Right cardiac atrium (tissue), 5 donors: ENCODE data around the gene CMTM1. TPM values are rescaled to one million over a fixed set of nuclear protein-coding genes. Genes with fewer than 3 reads are reported as not detected.
"Not testable (repeated sequence)": the region's sequence is repeated elsewhere in the genome, so short reads cannot be mapped to it uniquely, and the experiment has no call there.

Experiments used
- ATAC-seq, 2 donors: fragments of 200-7000 bp; cut with Tn5 transposase; one replicate each; pipeline versions ENCODE4 v1.8.0 to v1.9.1; 2020; ENCODE audit warnings: moderate library complexity in 2 of 2, mild to moderate bottlenecking in 1 of 2
- DNase-seq, 3 donors: peaks; one replicate each; pipeline ENCODE4 v3.0.0-alpha.2; 2020
- H3K27ac ChIP-seq: one replicate; pipeline ENCODE4 v1.5.1; 2013; ENCODE audit warnings: mild to moderate bottlenecking, low read length, control low read depth, moderate library complexity
- H3K27me3 ChIP-seq: one replicate; pipeline ENCODE4 v1.6.1; 2013; ENCODE audit not compliant: control insufficient read depth, insufficient read depth
- H3K4me1 ChIP-seq: one replicate; pipeline ENCODE4 v1.6.1; 2013; ENCODE audit warnings: low read length; ENCODE audit not compliant: control insufficient read depth, insufficient read depth
- H3K4me3 ChIP-seq: one replicate; pipeline ENCODE4 v1.5.1; 2013; ENCODE audit warnings: low read length, control low read depth
- H3K9me3 ChIP-seq: one replicate; pipeline ENCODE4 v1.6.1; 2013; ENCODE audit warnings: low read length; ENCODE audit not compliant: control insufficient read depth
- WGBS: extraction: QIAGEN DNeasy Blood & Tissue Kit; methylation state at CpG from one replicate; pipeline ENCODE4 v1.1.7; 2013; 5-methylcytosine and 5-hydroxymethylcytosine counted together
- intact Hi-C, 4 donors: fragments of 100-400 bp; cut with DNase I; formaldehyde crosslinking; loops; one replicate each; pipeline versions ENCODE4 v1.11.0 to v1.14.0; 2022 to 2023
- polyA plus RNA-seq: library from polyadenylated mRNA; stranded (reverse); fragments of 200-250 nt; gene quantifications from one replicate; pipeline ENCODE4 v1.2.3, GENCODE V29; 2013
- total RNA-seq, 4 donors: library from RNA; stranded (reverse); fragmentation: NEBNext Ultra II Directional; extraction: Animal tissue kit (Norgen Biotek cat#: 25700); gene quantifications; one replicate each; pipeline ENCODE4 v1.2.1, GENCODE V29; 2021
- donor health status: healthy with polysubstance abuse.
- donor health status: DM: no; HTN: yes; CAD: no.
- donor health status: DM: no; HTN: no; CAD: no.
- donor health status: DM: no; HTN: yes; CAD: no; lungs with severe emphysema.
- donor health status: DM: yes; HTN: yes; CAD: no.

The CMTM1 gene
- total and polyA plus RNA-seq, 5 donors = 0.14 to 2.6 (median 1.8) TPM

GRCh38 chr16:66563574-66564334, 2.5 kb upstream of the CMTM1 start:
- no peaks in the 10 kb centered on the region for H3K9me3 ChIP-seq
- H3K4me1 ChIP-seq = no peaks in the 10 kb centered on the region
- no peaks in the 10 kb centered on the region for H3K27me3 ChIP-seq
- H3K4me3 ChIP-seq = no peak overlapping the region
- 94% methylated on average over 2 of the region's 2 CpGs for WGBS
- intact Hi-C loops = no loop called here
- DNase-seq = no peak
- no peak for ATAC-seq
- H3K27ac ChIP-seq = no peak overlapping the region

DNA sequence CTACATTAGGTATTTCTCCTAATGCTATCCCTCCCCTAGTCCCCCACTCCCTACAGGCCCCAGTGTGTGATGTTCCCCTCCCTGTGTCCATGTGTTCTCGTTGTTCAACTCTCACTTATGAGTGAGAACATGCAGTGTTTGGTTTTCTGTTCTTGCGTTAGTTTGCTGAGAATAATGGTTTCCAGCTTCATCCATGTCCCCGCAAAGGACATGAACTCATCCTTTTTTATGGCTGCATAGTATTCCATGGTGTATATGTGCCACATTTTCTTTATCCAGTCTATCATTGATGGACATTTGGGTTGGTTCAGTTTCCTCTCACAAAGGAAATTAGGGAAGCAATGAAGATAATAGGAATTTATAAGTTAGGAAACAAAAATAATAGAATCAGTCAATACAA, 1.0 kb downstream of the CMTM1 start:
- not testable (repeated sequence) for H3K27me3 ChIP-seq
- 89% methylated on average over 3 of the region's 3 CpGs for WGBS

DNA sequence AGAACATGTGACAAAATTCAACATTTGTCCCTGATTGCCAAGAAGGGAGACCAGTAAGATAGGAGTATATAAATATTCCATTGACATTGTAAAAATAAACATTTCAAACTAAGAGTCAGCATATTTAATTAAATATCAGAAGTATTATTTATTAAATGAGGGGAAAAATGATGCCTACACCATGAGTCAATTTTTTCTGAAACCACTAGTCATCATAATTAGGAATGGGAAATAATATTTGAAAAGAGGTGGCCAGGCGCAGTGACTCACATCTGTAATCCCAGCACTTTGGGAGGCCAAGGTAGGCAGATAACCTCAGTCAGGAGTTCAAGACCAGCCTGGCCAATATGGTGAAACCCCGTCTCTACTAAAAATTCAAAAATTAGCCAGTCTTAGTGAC, 2.1 kb downstream of the CMTM1 start:
- 96% methylated on average over 2 of the region's 2 CpGs for WGBS
- H3K4me1 ChIP-seq = no peaks in the 10 kb centered on the region
- no peak for DNase-seq
- intact Hi-C loops = no loop called here
- no peak overlapping the region for H3K4me3 ChIP-seq
- no peak overlapping the region for H3K27ac ChIP-seq
- no peaks in the 10 kb centered on the region for H3K27me3 ChIP-seq
- H3K9me3 ChIP-seq = no peaks in the 10 kb centered on the region
- ATAC-seq = no peak

More for the DNA sequence above, 1.0 kb downstream of the CMTM1 start:
- DNase-seq, ATAC-seq, H3K27ac ChIP-seq, H3K9me3 ChIP-seq, H3K4me3 ChIP-seq, H3K4me1 ChIP-seq, intact Hi-C loops: not testable (repeated sequence)

- Histone ChIP-seq H3K9me3 (no peaks in the 10 kb centered on the region), H3K4me1 (no peaks in the 10 kb centered on the region), H3K27me3 (no peaks in the 10 kb centered on the region), H3K4me3 (no peak overlapping the region), H3K27ac (no peak overlapping the region)
- 100% methylated on average over 1 of the region's 1 CpG for WGBS
- DNase-seq (no peak), ATAC-seq (no peak)
- intact Hi-C loops = no loop called here
Measured at GRCh38 chr16:66569131-66569530, 2.9 kb downstream of the CMTM1 start.

DNA sequence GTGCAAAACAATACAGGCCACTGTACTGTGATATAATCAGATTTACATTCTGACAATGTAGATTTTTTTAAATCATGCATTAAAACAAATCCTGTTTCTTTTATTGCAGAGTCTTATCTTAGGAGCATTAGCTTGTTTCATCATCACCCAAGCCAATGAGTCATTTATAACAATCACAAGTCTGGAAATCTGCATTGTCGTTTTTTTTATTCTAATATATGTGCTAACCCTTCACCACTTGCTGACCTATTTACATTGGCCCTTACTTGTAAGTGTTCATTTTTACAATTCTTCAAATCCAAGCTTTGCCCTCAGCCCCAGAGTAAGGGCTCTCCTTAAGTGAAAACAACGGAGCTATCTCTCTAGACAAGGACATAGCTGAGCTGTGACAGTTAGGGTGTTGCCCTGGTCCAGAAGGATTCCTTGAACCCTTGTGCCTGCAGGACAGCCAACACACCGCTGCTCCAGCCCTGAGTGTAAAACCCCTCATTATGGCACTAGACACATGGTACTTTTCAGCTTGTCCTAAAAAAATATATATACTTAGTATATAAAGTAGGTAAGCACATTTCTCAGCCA, 3.7 kb downstream of the CMTM1 start:
- ATAC-seq (peak; percentile 57 to 69), DNase-seq (no peak)
- 56% methylated on average over 3 of the region's 3 CpGs for WGBS
- intact Hi-C loops = no loop called here
- Histone ChIP-seq H3K9me3 (no peaks in the 10 kb centered on the region), H3K4me3 (no peak overlapping the region), H3K27me3 (no peaks in the 10 kb centered on the region), H3K27ac (no peak overlapping the region), H3K4me1 (no peaks in the 10 kb centered on the region)

DNA sequence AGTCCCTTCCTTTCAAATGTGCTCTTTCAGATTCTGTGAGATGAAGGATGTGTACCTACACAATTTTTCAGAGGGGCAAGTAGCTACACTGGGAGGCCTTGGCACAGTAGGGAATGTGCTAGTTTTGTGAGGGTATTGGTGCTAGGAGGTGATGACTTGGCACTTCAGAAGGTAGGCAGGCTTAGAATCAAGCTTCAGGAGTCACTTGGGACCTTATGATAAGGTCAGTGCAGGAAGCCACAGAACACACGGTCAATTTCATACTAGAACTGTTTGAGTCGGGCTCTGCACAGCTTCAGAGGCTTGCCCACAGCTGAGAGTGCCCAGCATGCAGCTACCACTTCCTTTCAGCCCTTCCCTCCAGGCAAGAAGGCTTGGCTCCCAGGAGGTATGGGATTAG, 6.1 kb downstream of the CMTM1 start:
- 53% methylated on average over 2 of the region's 2 CpGs for WGBS
- ATAC-seq = no peak
- H3K4me3 ChIP-seq = no peak overlapping the region

DNA sequence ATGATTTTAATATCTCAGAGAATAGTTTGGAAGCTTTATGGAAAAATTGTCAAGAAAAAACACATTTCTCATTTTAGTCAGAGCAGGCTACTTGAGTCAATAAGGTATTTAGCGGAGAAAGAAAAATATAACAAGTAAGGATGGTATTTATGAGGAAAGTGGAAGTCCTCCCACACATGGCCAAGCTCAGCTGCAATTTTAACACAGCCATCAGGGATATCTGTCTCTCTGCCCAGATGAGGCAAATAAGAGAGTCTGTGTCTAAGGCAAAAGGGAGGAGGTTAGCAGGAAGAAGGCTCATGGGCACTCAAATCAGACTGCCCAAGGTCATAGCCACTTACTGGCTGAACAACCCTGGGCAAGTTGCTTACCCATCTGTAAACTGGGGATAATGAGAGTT, 7.8 kb downstream of the CMTM1 start:
- no peak for DNase-seq
- no peaks in the 10 kb centered on the region for H3K9me3 ChIP-seq
- intact Hi-C loops = no loop called here
- no peaks in the 10 kb centered on the region for H3K27me3 ChIP-seq
- no peak overlapping the region for H3K4me3 ChIP-seq
- ATAC-seq = no peak
- no peaks in the 10 kb centered on the region for H3K4me1 ChIP-seq
- WGBS = 73% methylated on average over 1 of the region's 1 CpG
- no peak overlapping the region for H3K27ac ChIP-seq

More for the DNA sequence above, 6.1 kb downstream of the CMTM1 start:
- Histone ChIP-seq H3K27me3 (no peaks in the 10 kb centered on the region), H3K9me3 (no peaks in the 10 kb centered on the region), H3K27ac (no peak overlapping the region), H3K4me1 (no peaks in the 10 kb centered on the region)
- intact Hi-C loops = no loop called here
- no peak for DNase-seq

- H3K27me3 ChIP-seq = no peaks in the 10 kb centered on the region
- no peaks in the 10 kb centered on the region for H3K9me3 ChIP-seq
- no peaks in the 10 kb centered on the region for H3K4me1 ChIP-seq
- H3K27ac ChIP-seq = no peak overlapping the region
- WGBS = 88% methylated on average over 3 of the region's 3 CpGs
- intact Hi-C loops = no loop called here
- H3K4me3 ChIP-seq = no peak overlapping the region
- ATAC-seq (no peak), DNase-seq (no peak)
Measured at GRCh38 chr16:66574531-66574930, 8.3 kb downstream of the CMTM1 start.

DNA sequence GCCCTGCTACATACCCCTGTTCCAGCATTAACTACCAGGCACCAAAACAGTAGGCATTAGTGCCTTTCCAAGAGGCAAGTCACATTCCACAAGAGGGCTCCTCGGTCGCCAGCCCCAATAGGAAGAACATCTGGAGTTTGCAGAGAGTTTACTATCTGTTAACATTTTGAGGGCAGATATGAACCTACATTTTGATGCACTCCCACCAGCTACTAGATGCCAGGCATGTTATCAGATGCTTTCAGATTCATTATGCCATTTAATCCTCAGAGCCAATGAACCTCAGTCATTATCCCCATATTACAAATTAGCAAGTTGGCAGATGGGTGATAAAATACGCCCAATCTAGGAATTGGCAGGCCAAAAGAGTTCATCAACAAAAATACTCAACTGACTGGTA, 8.8 kb downstream of the CMTM1 start:
- Histone ChIP-seq H3K4me3 (no peak overlapping the region), H3K9me3 (no peaks in the 10 kb centered on the region), H3K4me1 (no peaks in the 10 kb centered on the region), H3K27ac (no peak overlapping the region), H3K27me3 (no peaks in the 10 kb centered on the region)
- ATAC-seq (no peak), DNase-seq (no peak)
- intact Hi-C loops = no loop called here
- 95% methylated on average over 3 of the region's 3 CpGs for WGBS

DNA sequence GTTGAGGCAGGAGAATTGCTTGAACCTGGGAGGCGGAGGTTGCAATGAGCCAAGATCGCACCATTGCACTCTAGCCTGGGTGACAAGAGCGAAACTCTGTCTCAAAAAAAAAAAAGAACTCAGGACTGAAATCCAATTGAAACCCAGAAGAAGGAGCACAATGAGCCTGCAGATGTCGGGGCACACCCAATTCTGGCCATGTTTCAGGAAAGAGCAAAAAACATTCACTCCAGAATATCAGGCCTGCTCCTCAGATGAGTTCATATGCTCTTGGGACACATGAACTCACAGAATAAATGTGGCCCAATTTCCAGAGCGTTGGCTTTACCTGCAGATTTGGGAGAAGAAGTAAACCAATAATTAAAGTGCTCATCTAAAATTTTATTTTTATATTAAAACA, 10.1 kb downstream of the CMTM1 start:
- intact Hi-C loops = no loop called here
- DNase-seq = peak in 1 of 3 donors; percentile 40
- Histone ChIP-seq H3K4me1 (no peaks in the 10 kb centered on the region), H3K9me3 (no peaks in the 10 kb centered on the region), H3K27ac (no peak overlapping the region), H3K27me3 (no peaks in the 10 kb centered on the region), H3K4me3 (no peak overlapping the region)
- peak; percentile 29 to 56 for ATAC-seq
- WGBS = 69% methylated on average over 5 of the region's 5 CpGs

- no peaks in the 10 kb centered on the region for H3K9me3 ChIP-seq
- WGBS = 21% methylated on average over 77 of the region's 77 CpGs
- no peaks in the 10 kb centered on the region for H3K27me3 ChIP-seq
- H3K27ac ChIP-seq = no peak within 1 kb of the TSS
- no peaks in the 10 kb centered on the region for H3K4me1 ChIP-seq
- H3K4me3 ChIP-seq = peak within 1 kb of the TSS; percentile 28
- peak; percentile 28 to 44 for ATAC-seq
- intact Hi-C loops = no loop called here
- peak in 2 of 3 donors; percentile 67 to 68 for DNase-seq
Measured at GRCh38 chr16:66578651-66579531, 12.7 kb downstream of the CMTM1 start, which contains the start of gene CMTM2. Gene CMTM2, plus strand, starts transcription at chr16:66579463. Its CDS starts 145 bp downstream, at chr16:66579608.
